GM18951 (cell line): ENCODE results near the gene RAVER1.
"Not testable (repeated sequence)": the region's sequence is repeated elsewhere in the genome, so short reads cannot be mapped to it uniquely, and the experiment has no call there.

Experiments
- POLR2A ChIP-seq: IDR thresholded peaks from 4 replicates; pipeline ENCODE4 v1.6.1; 2011; ENCODE audit warnings: mild to moderate bottlenecking; ENCODE audit not compliant: insufficient read length, insufficient read depth; ENCODE audit errors: extremely low read depth
- in situ Hi-C: fragments of 300-500 bp; cut with MboI; formaldehyde crosslinking; loops from one replicate; pipeline ENCODE4 v1.12.0; 2022; ENCODE audit warnings: low sequenced_read_pairs, mixed read lengths, inconsistent platforms; ENCODE audit not compliant: unreplicated experiment

The RAVER1 gene

GRCh38 chr19:10332965-10333757 lies at the start of gene RAVER1:
TSS of gene RAVER1 (minus strand) at chr19:10333529. CDS start at chr19:10333507, 22 bp downstream.
- TF ChIP-seq POLR2A, result peak; percentile 96
- in situ Hi-C loops, result no loop called here

GRCh38 chr19:10383223-10383499 lies 49.8 kb upstream of the RAVER1 start:
- in situ Hi-C loops, result loop anchor here (5.0 to 25.0 kb wide), 2 partner anchors 116 to 446 kb away; partner anchors contain the start of gene OLFM2

- TF ChIP-seq POLR2A, result peak; percentile 88
- in situ Hi-C loops, result loop anchor here (5.0 to 25.0 kb wide), 2 partner anchors 113 to 443 kb away; partner anchors contain the start of gene OLFM2
Measured at GRCh38 chr19:10380313-10381102, 47.2 kb upstream of the RAVER1 start, which contains the start of gene TYK2. TSS of gene TYK2 (minus strand) at chr19:10380572. CDS start at chr19:10378406, 2,166 bp downstream.

GRCh38 chr19:10379880-10380312 lies 46.6 kb upstream of the RAVER1 start:
- in situ Hi-C loops, result loop anchor here (5.0 to 25.0 kb wide), 2 partner anchors 113 to 443 kb away; partner anchors contain the start of gene OLFM2
- no peak for TF ChIP-seq POLR2A

- in situ Hi-C loops, result loop anchor here (25.0 kb wide), 1 partner anchor 441 kb away; the partner anchor contains the start of gene OLFM2
- no peak for TF ChIP-seq POLR2A
Measured at GRCh38 chr19:10378124-10378523, 44.8 kb upstream of the RAVER1 start.

- in situ Hi-C loops, result loop anchor here (25.0 kb wide), 1 partner anchor 440 kb away; the partner anchor contains the start of gene OLFM2
Measured at GRCh38 chr19:10377140-10377640, 43.9 kb upstream of the RAVER1 start.

GRCh38 chr19:10374931-10375330 lies 41.6 kb upstream of the RAVER1 start:
- in situ Hi-C loops, result loop anchor here (25.0 kb wide), 1 partner anchor 438 kb away; the partner anchor contains the start of gene OLFM2
- TF ChIP-seq POLR2A, result no peak

- in situ Hi-C loops, result no loop called here
- TF ChIP-seq POLR2A, result no peak
Measured at GRCh38 chr19:10372690-10373089, 39.4 kb upstream of the RAVER1 start.

- in situ Hi-C loops, result no loop called here
- no peak for TF ChIP-seq POLR2A
Measured at GRCh38 chr19:10368101-10368803, 34.9 kb upstream of the RAVER1 start.

GRCh38 chr19:10366950-10367512 lies 33.7 kb upstream of the RAVER1 start:
- in situ Hi-C loops, result not testable (repeated sequence)

GRCh38 chr19:10365518-10365917 lies 32.2 kb upstream of the RAVER1 start:
- no peak for TF ChIP-seq POLR2A
- in situ Hi-C loops, result no loop called here

- TF ChIP-seq POLR2A, result no peak
Measured at GRCh38 chr19:10364644-10365043, 31.3 kb upstream of the RAVER1 start.

More at GRCh38 chr19:10364644-10365043, 31.3 kb upstream of the RAVER1 start:
- in situ Hi-C loops, result no loop called here
